Tibial nerve (tissue), 4 donors: Measurements from ENCODE around the gene CD300A. TPM values are rescaled to one million over a fixed set of nuclear protein-coding genes. Genes with fewer than 3 reads are reported as not detected.

Source experiments
- DNase-seq, 2 donors: peaks; one replicate each; pipeline ENCODE4 v3.0.0-alpha.2; 2019; ENCODE audit warnings: low spot score in 2 of 2
- H3K27ac ChIP-seq, 4 donors: fragments of 200-600 bp; sonication (generic) in 3 of 4; one replicate each; pipeline ENCODE4 v1.5.1; 2017 to 2019; ENCODE audit warnings: mild to moderate bottlenecking in 1 of 4
- H3K27me3 ChIP-seq, 2 donors: fragments of 200-600 bp; sonication (generic) in 1 of 2; one replicate each; pipeline versions ENCODE4 v1.5.1 to v1.6.0; 2017 to 2019
- H3K36me3 ChIP-seq, 3 donors: fragments of 200-600 bp; sonication (generic); one replicate each; pipeline ENCODE4 v1.5.1; 2018 to 2019
- H3K4me1 ChIP-seq, 4 donors: fragments of 200-600 bp; sonication (generic) in 3 of 4; one replicate each; pipeline ENCODE4 v1.5.1; 2017 to 2019
- H3K4me3 ChIP-seq, 4 donors: fragments of 200-600 bp; sonication (generic) in 3 of 4; one replicate each; pipeline ENCODE4 v1.5.1; 2017 to 2019; ENCODE audit warnings: mild to moderate bottlenecking in 1 of 4, moderate library complexity in 1 of 4
- H3K9me3 ChIP-seq, 4 donors: fragments of 200-600 bp; sonication (generic) in 3 of 4; one replicate each; pipeline ENCODE4 v1.5.1; 2017 to 2019
- EP300 ChIP-seq, 2 donors: sonication (generic); formaldehyde crosslinking; IDR thresholded peaks; one replicate each; pipeline ENCODE4 v1.6.1; 2017; ENCODE audit warnings: antibody characterized with exemption in 2 of 2, mild to moderate bottlenecking in 1 of 2
- POLR2A ChIP-seq, 2 donors: fragments of 450-650 bp; IDR thresholded peaks; one replicate each; pipeline ENCODE4 v1.6.1; 2017; ENCODE audit warnings: antibody characterized with exemption in 2 of 2, mild to moderate bottlenecking in 2 of 2, moderate library complexity in 2 of 2
- WGBS, 2 donors: methylation state at CpG; one replicate each; pipeline ENCODE4 v1.1.5; 2018; 5-methylcytosine and 5-hydroxymethylcytosine counted together
- total RNA-seq, 4 donors: library from RNA; depleted of rRNA; stranded (reverse); fragments of >200 nt; gene quantifications; one replicate each; pipeline ENCODE4 v1.1.0, GENCODE V29; 2016
- TF ChIP-seq, protein P1 (sequence below), 5 experiments: fragments of 200-600 bp in 3 of 5; fragments of 450-650 bp in 2 of 5; sonication (generic) in 3 of 5; IDR thresholded peaks; one replicate each; pipeline ENCODE4 v1.5.1; 2016 to 2019; ENCODE audit warnings: antibody characterized with exemption in 5 of 5, mild to moderate bottlenecking in 3 of 5, moderate library complexity in 2 of 5

CD300A gene
- total RNA-seq, 4 donors from 2014 or later, result 6.8 to 12.6 (median 9.8) TPM

DNA sequence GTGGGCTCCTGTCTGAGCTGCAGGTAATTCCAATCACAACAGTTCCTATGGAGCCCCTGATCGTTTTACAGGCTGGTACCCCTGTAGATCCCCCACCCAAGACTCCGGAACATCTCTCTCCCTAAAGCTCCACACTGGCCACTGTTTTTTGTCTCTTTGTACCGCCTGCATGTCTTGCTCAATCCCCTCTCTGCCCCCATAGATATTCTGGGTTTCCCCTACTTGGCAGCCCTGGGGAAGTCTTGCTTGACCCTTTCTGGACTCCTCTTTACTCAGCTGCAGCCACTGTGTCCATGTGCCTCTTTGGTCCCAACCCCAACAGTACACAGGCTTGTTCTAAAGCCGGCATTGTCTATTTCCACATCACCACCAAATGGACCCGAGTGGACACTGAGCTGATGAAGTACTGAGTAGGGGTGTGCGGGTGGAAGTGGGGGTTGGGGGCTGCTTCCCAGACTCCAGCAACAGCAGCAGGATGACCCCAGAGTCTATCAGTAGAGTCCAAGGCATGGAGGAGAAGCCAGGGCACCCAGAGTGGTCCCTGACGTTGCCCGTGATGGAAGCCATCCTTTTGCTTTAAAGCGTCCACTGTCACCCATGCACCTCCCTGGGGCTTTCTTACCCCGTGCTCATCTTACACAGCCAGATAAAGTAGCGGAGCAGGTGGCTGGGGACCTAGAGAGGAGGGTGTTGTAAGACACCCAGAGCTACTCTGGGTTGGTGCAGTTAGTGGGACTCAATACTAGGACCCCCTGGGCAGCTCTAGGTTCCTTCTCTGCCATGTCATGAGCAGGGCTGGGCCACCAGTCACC, 58.4 kb downstream of the CD300A start:
- H3K4me1 ChIP-seq, result no peaks in the 10 kb centered on the region
- no peak overlapping the region for H3K4me3 ChIP-seq
- TF ChIP-seq POLR2A (IDR thresholded peaks at IDR 0.05), result no peak
- TF ChIP-seq, protein P1, sequence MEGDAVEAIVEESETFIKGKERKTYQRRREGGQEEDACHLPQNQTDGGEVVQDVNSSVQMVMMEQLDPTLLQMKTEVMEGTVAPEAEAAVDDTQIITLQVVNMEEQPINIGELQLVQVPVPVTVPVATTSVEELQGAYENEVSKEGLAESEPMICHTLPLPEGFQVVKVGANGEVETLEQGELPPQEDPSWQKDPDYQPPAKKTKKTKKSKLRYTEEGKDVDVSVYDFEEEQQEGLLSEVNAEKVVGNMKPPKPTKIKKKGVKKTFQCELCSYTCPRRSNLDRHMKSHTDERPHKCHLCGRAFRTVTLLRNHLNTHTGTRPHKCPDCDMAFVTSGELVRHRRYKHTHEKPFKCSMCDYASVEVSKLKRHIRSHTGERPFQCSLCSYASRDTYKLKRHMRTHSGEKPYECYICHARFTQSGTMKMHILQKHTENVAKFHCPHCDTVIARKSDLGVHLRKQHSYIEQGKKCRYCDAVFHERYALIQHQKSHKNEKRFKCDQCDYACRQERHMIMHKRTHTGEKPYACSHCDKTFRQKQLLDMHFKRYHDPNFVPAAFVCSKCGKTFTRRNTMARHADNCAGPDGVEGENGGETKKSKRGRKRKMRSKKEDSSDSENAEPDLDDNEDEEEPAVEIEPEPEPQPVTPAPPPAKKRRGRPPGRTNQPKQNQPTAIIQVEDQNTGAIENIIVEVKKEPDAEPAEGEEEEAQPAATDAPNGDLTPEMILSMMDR (IDR thresholded peaks at IDR 0.05), result no peak
- no peak for TF ChIP-seq EP300 (IDR thresholded peaks at IDR 0.05)
- H3K36me3 ChIP-seq, result no peaks in the 10 kb centered on the region
- no peak for DNase-seq
- no peaks in the 10 kb centered on the region for H3K27me3 ChIP-seq
- H3K27ac ChIP-seq, result no peak overlapping the region
- WGBS, 2 donors, result 77 to 80% methylated on average over 11 of the region's 11 CpGs
- peaks cover 0 to 19% (median 0%) of the 10 kb centered on the region in 4 donors for H3K9me3 ChIP-seq

DNA sequence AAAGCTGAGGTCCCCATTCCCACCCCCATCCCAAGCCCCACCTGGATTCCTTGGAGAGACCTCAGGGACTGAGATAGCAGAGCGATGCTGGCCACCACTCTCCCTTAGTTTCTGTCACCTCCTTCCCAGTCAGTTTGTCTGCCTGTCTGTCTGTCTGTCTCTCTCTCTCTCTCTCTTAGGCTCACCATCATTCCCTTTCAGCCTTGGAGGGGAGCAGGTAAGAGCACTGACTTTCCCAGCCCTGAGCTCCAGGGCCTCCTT, 59.0 kb downstream of the CD300A start:
- Histone ChIP-seq H3K4me3 (no peak overlapping the region), H3K27me3 (no peaks in the 10 kb centered on the region), H3K9me3 (peaks cover 0 to 19% (median 0%) of the 10 kb centered on the region in 4 donors), H3K27ac (no peak overlapping the region), H3K4me1 (no peaks in the 10 kb centered on the region), H3K36me3 (no peaks in the 10 kb centered on the region)
- WGBS, 2 donors, result 88 to 91% methylated on average over 1 of the region's 1 CpG
- DNase-seq, result no peak
- TF ChIP-seq EP300 (IDR thresholded peaks at IDR 0.05) (no peak), POLR2A (IDR thresholded peaks at IDR 0.05) (no peak)
- TF ChIP-seq, protein P1 (IDR thresholded peaks at IDR 0.05), result no peak

DNA sequence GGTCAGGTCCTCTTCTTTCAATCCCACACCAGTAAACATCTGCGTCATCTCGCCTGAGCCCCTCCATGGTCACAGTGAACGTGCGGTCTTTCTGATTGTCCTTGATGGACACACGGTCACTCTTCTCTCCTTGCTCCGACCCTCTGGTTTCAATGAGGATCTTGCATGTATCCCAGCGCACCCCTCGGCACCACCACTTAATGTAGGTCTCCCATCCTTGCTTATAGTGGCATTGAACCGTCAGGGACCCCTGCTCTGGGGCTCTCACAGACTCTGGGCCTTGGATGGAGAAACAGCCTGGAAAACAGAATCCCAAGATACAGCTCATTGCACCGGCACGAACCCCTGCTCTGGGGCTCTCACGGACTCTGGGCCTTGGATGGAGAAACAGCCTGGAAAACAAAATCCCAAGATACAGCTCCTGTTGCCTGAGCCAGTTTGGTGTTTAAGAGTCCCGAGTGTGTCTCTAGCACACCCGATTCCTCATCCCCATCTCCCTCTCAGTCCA, 59.4 kb downstream of the CD300A start:
- no peak overlapping the region for H3K27ac ChIP-seq
- no peak for DNase-seq
- H3K36me3 ChIP-seq, result no peaks in the 10 kb centered on the region
- H3K4me1 ChIP-seq, result no peaks in the 10 kb centered on the region
- no peaks in the 10 kb centered on the region for H3K27me3 ChIP-seq
- H3K9me3 ChIP-seq, result peaks cover 0 to 19% (median 0%) of the 10 kb centered on the region in 4 donors
- TF ChIP-seq, protein P1 (IDR thresholded peaks at IDR 0.05), result no peak
- TF ChIP-seq POLR2A (IDR thresholded peaks at IDR 0.05) (no peak), EP300 (IDR thresholded peaks at IDR 0.05) (no peak)
- 85 to 91% methylated on average over 14 of the region's 14 CpGs for WGBS, 2 donors
- no peak overlapping the region for H3K4me3 ChIP-seq

DNA sequence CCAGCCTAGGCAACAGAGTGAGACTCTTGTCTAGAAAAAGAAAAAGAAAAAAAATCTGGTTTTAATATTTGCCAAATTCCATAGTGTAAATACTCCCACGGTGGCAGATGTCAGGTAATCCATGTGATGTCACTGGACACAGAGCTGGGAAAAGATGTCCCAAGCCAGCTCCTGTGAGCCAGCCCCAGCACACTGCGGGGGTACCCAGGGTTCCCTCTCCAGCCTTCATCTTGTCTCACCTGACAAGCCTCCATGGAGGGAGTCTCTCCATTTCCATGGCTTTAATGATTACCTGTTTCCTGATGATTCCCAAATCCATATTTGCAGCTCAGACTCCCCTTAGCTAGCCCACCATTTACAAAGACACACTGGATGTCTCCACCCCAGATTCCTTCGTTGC, 60.2 kb downstream of the CD300A start:
- Histone ChIP-seq H3K9me3 (peaks cover 0 to 19% (median 0%) of the 10 kb centered on the region in 4 donors), H3K4me3 (no peak overlapping the region), H3K27ac (no peak overlapping the region), H3K36me3 (no peaks in the 10 kb centered on the region), H3K4me1 (no peaks in the 10 kb centered on the region), H3K27me3 (no peaks in the 10 kb centered on the region)
- TF ChIP-seq, protein P1 (IDR thresholded peaks at IDR 0.05), result no peak
- TF ChIP-seq POLR2A (IDR thresholded peaks at IDR 0.05) (no peak), EP300 (IDR thresholded peaks at IDR 0.05) (no peak)
- WGBS, 2 donors, result 64 to 71% methylated on average over 3 of the region's 3 CpGs
- no peak for DNase-seq

DNA sequence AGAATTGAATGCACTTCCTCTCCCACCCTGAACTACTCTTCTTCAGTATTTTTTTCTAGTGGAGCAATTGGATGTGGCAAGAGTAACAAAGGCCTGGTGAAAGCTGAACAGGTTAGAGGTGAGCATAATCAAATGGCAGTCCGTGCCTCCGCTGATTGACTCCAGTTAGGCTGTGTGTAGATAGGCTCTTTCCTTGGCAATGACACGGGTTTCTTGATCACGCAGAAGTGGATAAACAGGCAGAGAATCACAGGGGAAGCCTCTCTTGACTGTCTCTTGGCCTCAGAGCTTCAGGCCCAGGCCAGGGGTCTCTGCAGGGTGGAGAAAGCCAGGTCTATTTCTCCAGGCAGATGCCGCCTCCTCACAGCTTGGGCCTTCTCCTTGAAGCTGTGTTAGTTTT, 60.6 kb downstream of the CD300A start:
- no peak overlapping the region for H3K27ac ChIP-seq
- TF ChIP-seq, protein P1 (IDR thresholded peaks at IDR 0.05), result no peak
- TF ChIP-seq EP300 (IDR thresholded peaks at IDR 0.05), result no peak
- no peaks in the 10 kb centered on the region for H3K27me3 ChIP-seq
- H3K9me3 ChIP-seq, result peaks cover 0 to 19% (median 0%) of the 10 kb centered on the region in 4 donors
- WGBS, 2 donors, result 85 to 90% methylated on average over 5 of the region's 5 CpGs
- H3K4me3 ChIP-seq, result no peak overlapping the region
- DNase-seq, result no peak
- no peaks in the 10 kb centered on the region for H3K4me1 ChIP-seq
- H3K36me3 ChIP-seq, result no peaks in the 10 kb centered on the region
